Measurements from ENCODE around the gene RTL10.

Gene RTL10

DNA sequence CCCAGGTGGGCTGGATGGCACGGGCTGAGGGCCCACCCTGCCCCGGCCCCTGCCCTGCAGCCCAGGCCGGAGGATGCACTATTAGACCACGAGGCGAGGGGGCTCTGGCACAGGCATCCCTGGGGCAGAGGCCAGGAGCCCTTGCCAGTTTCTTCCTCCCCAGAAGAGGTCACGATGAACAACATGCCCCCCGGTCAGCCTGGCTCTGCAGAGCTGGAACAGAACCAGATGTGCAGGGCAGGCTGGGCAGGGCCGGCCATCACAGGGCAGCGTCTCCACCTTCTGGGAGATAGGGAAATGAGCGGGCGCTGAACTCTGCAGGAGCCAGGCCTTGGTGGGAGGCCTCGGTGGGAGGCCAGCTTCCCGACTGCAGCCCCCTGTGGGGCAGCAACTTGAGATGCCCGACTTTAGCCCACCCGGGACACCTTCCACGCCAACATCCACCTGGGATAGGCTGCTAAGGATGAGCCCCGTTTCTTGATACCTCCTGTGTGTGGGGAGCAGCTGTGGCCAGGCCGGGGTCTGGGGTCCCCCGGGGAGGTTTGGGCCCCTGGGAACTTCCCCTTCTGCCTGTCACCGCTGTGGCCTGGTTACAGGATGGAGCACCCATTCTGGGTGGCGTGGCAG, 21.8 kb upstream of the RTL10 start:
- no peak for DNase-seq (ENCODE audit: low read depth in 2 of 2)

DNA sequence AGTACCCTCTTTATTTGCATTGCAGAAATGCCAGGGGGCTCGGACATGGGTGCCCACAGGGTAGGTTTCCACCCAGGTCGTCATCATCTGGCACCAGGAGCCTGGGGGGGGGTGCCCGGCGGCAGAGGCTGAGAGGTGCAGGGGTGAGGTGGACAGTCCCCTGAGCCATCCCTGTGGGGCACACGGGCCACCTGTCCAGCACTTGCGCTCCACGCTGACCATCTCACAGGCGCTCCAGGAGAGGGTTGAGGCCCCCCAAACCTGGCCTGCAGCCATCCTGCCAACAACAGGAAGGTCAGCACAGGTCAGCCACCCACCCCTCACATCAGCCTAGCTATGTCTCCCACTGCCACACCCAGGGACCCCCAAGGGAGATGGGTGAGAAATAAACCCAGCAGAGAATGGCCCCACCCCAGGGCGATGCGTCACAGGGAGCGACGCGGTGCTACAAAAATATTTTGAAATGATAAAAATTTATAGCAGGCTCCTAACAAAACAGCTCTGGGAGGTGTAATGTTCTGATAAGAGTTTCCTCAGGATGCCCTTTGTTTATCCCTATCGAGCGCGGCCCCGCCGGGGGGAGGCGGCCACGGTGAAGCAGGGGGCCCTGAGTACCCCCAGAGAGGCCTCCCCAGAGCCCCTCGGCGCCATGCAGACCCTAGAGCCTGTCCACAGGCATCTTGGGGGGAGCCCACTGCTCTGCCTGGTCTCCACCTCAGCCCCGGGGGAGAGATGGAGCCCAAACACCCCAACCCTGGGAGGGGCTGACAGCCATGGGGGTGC, 21.0 kb upstream of the RTL10 start:
- DNase-seq (ENCODE audit: low read depth in 2 of 2), result no peak

DNA sequence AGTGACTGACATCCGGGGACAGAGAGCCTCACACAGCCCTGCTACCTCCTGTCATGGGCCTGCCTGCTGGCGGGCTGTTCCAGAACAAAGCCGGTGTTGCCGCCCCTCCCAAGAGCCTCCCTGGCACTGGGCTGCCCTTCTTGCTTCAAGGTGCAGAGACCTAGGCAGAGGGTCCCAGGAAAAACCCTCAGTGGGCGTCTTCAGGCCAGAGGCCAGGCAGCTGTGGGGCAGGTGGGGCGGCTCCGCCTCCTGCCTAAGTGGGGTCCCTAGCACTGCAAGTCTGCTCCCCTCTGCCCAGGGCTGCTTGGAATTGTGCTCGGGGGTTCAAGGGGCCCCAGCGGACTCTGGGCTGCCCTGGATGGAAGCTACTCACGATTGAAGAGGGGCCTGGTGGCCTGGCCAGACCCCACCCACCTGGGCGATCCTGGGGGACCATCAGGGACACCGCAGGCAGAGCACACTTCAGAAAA, 20.4 kb upstream of the RTL10 start:
- DNase-seq (ENCODE audit: low read depth in 2 of 2), result no peak

DNA sequence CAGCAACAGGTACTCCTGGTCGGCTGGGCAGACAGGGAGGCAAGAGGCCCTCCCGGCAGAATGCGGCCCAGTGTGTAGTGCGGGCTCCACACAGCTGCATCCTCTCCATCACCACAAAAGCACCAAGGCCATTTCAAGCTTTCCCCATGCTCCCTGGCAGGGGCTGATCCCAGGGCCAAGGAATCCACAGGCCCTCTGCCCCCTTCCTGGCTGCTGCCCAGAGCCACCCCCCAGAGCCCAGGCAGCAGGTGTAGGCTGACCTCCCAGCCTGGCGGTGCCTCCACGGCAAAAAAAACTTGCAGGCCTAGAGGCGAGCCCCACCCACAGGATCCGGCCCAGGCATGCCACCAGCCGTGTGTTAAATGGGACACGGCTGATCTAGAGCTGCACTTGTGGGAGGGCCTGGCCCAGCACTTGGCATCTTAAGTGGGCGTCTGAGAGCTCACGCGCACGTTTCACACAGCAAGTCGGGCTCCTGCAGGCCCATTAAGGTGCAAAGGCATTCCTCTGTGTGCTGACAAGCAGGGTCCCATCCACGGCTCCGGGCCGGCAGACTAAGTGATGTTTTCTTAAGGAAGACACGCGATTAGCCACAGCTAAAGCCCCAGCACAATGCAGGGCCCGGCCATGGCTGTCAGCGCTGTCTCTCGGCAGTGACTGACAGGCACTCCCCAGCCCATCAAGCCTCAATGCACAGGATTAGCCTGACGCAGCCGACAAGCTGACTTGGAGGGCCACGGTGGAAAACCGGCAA, 19.8 kb upstream of the RTL10 start:
- no peak for DNase-seq (ENCODE audit: low read depth in 2 of 2)

DNA sequence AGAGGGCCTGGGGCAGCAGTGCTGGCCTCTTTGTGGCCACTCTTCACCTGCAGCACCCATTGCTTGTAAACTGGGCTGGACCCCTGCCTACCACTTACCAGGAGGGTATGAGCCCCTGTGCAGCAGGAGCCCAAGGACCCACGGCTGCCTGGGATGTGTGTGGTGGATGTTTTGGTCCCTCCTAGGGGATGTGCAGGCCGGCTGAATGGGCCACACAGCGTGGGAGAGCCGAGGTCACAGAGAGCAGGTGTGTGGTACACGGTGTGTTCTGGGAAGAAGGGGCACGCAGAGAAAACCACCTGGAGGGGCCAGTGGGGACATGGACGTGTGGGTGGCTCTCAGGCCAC, 19.3 kb upstream of the RTL10 start:
- no peak for DNase-seq (ENCODE audit: low read depth in 2 of 2)

DNA sequence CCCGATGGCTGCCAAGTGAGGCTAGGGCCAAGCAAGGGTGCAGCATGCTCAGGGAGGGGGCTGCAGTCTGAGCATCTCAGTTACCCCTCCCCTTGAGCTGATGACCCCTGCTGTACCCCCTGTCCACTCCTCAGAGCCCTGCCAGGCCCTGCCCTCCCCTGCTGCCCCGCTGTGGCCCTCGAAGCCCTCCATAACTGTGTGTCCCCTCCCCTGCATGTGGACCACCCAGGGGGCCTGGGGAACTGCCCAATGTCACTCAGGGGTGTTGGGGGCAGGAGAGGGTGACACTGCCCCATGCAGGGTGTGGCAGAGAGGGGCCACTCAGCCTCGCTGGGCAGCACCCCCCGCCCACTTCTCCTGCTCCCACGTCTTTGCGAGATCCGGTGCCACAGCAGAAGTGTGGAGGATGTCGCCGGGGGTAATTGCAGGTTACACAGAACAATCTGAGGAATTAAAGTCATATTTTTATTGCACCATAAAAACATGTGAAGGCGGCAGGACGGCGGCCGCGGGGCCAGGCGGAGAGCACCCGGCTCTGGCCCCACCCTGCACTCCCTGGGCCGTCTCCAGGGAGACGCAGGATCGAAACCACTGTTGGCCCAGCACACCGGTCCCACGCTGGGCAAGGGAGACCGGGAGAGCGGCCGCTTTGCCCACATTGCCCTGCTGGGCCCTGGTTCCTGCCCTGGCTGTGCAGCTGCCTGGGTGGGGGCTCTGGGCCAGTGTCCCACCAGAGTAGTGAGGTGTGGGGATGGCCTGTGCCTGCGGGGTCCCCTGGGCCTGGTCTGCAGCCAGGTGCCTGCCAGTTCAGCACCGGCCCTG, 18.7 kb upstream of the RTL10 start:
- DNase-seq (ENCODE audit: low read depth in 2 of 2), result no peak

DNA sequence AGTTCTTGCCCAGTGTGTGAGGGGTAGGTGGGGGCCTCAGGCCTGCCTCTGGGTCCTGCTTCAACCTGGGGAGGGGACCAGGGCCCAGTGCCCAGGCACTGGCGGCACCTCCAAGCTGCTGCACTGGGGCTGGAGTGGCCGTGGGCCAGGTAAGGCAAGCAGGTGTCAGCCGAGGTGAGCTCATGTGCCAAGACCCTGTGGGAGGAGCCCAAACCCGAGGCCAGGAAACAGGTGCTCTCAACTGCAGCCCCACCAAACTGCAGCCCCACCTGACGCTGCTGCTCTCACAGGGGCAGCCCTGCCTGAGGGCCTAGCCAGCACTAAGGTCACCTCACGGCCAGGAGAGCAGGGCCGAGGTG, 18.1 kb upstream of the RTL10 start:
- DNase-seq (ENCODE audit: low read depth in 2 of 2), result no peak

DNA sequence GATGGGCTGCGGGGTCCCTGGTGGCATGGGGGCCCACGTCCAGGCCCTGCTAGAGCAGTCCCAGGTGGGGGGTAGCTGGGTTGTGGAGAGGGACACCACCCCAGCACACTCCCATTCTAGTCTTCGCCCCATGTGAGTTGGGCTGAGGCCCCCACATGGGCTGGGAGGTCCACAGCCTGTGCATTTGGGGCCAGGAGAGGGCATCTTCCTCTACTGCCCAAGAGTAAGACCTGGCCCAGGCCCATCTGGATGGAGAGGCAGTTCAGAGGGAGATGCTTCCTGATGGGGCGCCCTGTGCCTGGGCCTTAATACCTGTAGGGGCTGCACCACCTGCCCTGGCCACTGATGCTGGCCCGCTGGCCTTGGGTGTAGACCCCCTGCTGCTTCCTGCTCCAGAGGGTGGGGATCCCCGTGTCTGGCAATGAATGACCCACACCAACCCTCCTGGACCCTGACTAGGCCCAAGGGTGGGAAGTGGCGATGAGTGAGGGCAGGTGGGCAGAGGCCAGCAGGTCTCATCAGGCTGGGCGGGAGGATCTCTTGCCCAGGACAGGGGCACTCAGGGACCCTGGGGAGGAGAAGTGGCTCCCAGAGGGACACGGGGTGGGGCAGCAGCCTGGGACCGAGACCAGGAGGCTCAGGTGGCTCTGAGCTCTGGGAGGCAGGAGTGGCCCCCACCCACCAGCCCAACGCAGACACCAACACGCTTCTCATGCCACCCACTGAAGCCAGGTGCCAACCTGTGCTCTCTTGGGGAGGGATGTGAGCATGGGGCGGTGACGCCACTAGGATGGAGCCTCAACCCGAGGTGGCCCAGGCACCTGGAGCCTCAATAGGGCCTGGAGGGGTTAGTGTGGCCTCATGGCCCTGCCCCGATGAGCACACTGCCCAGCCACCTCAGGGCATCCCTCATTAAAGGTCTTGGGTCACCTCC, 17.4 kb upstream of the RTL10 start:
- no peak for DNase-seq (ENCODE audit: low read depth in 2 of 2)

DNA sequence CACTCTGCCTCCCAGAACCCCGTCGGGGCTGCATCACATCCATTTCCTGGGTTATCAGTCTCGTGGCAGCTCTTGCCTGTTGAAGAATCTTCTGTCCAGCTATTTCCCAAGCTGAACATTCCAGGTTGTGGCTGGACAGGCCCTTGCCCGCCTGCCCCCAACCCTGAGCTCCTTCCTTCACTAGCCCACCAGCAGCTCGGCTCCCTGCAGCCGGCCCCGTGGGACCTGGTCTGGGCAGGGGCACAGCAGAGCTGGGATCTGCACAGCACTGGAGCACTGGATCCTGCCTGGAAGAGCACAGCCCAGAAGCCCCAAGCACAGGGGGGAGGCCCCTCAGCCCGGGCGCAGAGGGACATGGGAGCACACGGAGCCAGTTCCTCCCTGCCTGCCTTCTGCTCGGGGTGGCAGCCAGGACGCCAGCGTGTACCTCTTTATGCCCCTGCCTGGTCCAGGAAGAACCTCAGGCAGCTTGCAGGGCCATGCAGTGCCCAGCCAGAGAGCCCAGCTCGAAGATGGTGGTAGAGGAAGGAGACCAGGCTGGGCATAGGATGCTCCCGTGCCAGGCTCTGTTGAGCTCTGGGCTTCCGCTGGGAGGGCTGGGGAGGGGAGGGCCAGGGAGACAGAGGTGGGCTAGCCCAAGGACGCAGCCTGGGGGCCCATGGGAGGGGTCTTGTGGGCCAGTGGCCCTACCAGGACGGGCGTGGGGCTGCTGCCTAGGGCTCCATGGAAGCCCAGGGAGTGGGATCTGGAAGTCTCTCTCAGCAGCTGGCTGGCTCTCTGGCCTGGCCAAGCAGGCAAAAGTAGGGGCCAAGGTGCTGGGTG, 16.6 kb upstream of the RTL10 start:
- DNase-seq (ENCODE audit: low read depth in 2 of 2), result no peak

DNA sequence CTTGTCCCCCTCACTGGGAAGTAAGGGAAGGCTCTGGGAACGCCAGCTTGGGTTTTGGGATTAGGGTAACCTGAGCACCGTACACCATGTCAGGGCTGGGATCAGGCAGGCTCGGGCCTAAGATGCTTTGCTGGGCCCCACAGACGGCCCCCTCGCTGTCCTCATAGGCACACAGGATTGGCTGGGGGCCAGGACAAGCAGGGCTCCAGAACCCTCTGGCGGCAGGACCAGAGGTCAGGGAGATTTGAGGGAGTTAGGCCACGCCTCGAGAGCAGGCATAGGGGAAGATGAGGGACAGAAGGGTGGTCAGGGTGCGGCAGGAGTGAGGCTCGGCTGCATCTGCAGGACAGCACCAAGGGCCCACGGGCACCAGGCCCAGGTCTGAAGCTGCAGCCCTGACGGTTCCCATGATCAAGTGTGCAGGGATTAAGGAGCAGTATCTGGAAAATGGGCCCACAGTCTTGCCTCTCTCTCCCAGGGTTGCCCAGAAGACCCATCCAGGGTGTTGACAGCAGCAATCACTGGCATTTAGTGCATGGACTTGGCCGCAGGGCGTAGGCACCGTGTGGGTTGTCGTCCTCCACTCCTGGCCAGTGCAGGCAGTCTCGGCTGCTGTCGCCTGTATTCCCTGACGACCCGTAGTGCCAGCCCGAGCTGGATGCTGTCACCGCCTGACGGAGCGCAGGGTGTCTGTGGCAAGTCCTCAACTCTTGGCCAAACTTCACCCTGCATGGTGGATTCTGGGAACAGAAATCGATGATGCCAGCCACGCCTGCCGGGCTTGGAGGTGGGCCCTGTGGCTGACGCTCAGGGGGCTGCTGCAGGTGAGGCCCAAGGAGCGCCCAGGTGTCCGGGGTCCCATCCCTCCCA, 15.7 kb upstream of the RTL10 start:
- DNase-seq (ENCODE audit: low read depth in 2 of 2), result no peak

DNA sequence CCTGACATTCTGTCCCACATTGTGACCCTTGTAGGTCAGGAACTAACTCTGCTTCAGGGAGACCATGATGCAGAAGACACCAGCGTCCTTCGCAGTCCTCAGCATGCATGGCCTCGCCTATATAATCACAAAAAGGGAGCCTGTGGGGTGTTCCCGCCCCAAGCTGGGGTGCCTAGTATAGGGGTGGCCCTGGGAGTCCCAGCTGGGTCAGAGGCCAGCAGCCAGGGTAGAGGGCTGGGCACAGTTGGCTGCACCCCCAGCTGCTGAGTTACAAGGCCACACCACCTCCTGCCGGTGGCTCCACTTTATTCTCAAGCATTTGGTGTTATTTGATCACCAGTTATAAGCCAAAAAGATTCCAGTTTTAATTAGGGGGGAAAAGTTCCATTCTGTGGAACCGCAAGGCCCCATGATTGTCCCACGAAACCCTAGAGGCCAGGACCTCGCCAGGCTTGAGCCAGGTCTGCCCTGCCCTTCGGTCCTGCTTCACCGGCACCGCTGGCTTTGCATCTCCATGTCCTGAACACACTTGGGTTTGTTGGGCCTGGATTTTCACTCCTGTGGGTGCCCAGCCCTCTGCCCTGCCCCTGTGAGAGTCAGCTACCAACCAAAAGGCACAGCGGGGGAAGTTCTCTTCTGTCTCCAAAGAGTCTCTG, 15.0 kb upstream of the RTL10 start:
- DNase-seq (ENCODE audit: low read depth in 2 of 2), result no peak

DNA sequence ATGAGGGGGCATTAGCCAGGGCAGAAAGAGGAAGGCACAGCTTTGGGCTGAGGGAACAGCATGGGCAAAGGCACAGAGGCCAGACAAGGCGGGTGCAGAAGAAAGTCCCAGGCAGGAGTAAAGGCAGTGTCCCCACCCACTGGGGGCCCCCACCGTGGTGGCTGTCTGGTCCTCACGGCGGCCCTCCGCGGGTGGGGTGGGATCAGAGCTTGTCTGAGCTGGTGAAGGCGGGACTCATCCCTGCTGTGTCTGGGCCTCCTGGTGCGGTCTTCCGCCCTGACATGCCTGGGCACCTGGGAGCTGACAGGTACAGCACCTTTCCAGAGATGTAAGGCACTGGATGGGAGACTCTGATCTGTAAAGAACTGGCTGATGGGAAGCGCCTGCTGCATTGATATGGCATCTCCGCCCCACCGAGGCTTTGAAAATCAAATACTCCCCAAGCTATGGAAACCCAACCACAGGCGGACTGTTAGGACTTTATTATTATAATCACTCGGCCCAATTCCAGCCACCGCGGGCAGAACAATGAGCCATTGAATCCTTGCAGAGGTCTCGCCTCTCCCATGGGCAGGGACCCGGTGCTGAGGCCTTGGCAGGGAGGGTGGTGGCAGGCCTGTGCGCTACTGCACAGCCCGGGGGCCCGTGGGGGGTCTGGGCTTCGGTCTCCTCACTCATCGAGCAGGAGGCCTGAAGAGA, 14.2 kb upstream of the RTL10 start:
- DNase-seq (ENCODE audit: low read depth in 2 of 2), result no peak

DNA sequence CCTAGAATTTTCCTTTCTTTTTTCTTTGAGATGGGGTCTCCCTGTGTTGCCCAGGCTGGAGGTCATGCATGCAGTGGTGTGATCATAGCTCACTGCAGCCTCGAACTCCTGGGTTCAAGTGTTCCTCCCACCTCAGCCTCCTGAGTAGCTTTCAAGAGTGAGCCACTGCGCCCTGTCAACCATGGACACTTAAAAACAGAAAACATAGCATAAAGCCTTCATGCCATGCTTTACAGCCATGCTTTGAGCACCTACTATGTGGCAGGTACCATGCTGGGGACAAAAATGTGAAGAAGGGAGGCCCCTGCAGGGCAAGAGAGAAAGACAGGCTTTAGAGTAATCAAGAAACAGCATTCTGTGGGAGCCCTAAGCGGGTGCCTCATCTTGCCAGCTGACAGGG, 13.7 kb upstream of the RTL10 start:
- no peak for DNase-seq (ENCODE audit: low read depth in 2 of 2)

DNA sequence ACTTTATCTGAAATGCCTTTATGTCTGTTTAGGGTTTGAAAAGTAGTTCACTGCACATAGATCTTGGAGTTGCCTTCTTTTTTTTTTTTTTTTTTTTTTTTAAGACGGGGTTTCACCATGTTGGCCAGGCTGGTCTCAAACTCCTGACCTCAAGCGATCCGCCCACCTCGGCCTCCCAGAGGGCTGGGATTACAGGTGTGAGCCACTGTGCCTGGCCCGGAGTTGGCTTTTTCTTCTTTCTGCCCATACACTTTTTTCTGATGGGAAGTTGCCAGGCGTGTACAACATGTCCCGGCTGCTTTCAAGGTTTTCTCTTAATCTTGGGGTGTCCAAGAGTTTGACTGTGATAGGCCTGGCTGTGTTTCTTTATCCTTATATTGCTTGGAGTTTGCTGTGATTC, 12.9 kb upstream of the RTL10 start:
- DNase-seq (ENCODE audit: low read depth in 2 of 2), result no peak

DNA sequence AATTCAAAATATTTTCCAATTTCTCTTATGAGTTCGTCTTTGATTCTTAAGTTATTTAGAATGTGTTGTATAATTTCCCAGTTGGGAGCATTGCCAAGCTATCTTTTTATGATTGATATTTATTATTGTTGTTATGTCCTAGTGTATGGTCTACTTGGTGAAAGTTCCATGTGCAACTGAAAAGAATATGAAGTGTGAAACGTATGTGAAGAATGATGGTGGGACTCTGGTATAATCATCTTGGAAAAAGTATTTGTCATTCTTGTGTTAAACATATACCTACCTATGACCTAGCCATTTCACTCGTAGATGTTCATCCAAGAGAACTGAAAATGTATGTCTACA, 12.0 kb upstream of the RTL10 start:
- no peak for DNase-seq (ENCODE audit: low read depth in 2 of 2)

DNA sequence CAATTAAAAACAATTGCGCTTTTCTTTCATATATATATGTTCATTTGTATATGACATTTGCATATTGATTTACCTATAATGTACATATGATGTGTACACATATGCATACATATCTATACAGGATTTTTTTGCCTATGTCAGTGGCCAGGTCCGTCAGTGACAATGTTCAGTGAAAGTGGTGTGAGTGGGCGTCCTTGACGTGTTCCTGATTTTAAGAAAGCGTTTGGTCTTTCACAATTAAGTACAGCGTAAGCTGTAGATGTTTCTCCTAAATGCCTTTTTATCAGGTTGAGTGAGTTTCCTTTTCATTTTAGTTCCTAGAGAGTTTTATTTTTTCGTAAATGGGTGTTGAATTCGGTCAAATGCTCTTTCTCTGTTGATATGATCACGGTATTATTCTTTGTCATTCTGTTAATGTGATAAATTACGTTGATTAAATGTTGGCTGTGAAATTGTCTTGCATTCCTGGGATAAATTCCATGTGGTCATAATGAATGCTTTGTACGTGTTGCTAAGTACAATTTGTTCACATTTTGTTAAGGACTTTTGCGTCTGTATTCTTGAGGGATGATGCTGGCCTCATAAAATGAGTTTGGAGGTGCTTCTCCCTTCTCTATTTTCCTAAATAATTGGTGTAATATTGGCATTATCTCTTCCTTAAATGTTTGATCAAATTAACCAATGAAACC, 10.6 kb upstream of the RTL10 start:
- DNase-seq (ENCODE audit: low read depth in 2 of 2), result no peak

DNA sequence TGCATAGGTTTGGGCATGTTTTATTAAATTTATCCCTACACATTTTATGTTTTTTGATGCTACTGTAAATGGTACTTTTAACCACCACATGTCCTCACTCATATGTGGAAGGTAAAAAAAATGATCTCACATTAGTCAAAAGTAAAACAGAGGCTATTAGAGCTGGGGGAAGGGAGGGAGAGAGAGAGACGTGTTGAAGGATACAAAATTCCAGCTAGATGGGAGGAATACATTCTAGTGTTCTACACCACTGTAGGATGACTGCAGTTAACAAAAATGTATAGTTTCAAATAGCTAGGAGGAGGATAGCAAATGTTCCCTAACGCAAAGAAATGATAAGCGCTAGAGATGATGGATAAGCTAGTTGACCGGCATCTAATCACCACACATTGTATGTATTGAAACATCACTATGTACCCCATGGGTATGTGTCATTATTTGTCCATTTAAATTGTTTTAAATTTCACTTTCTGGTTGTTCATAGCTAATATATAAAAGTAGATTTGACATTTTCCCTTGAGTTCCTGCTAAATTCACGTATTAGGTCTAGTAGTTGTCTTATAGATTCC, 9.9 kb upstream of the RTL10 start:
- DNase-seq (ENCODE audit: low read depth in 2 of 2), result no peak
